ENCODE results near the gene LGALS7. TPM values are rescaled to one million over a fixed set of nuclear protein-coding genes. Genes with fewer than 3 reads are reported as not detected.

Gene LGALS7
- total and polyA plus RNA-seq, 10 of the 15 experiments (the other 5 are each of a cell fraction or from before 2014, with no cell fraction given), result 0.19 TPM; not detected in 9

GRCh38 chr19:38731654-38732301, 41.5 kb downstream of the LGALS7 start:
- WGBS (ENCODE audit: insufficient coverage, insufficient replicate concordance, low lambda C conversion rate, missing lambda C conversion rate), result 63% methylated on average over 10 of the region's 10 CpGs
- SMC1A ChIA-PET (ENCODE audit: uncharacterized antibody, unreplicated experiment), result no interaction called here
- ATAC-seq, result no peak

More at GRCh38 chr19:38731654-38732301, 41.5 kb downstream of the LGALS7 start:
- no peak for FAIRE-seq
- POLR2A ChIA-PET, result no interaction called here
- Histone ChIP-seq H3K27me3 (replicated peaks in 1 of 2; ENCODE audit: control insufficient read depth in 2 of 2, insufficient read depth in 2 of 2, low read length in 1 of 2) (no peaks in the 10 kb centered on the region), H2AFZ (ENCODE audit: control insufficient read depth, low read depth, low read length) (no peak overlapping the region), H3K9ac (ENCODE audit: control insufficient read depth, insufficient read depth, low read length) (no peak overlapping the region), H3K4me1 (ENCODE audit: control insufficient read depth, insufficient read depth, low read length) (peaks cover 22% of the 10 kb centered on the region), H3K36me3 (ENCODE audit: control insufficient read depth in 2 of 2, insufficient read depth in 2 of 2, low read length in 1 of 2) (peaks cover 0 to 16% of the 10 kb centered on the region in 2 experiments; a peak in 3 of 4 replicates), H3K27ac (ENCODE audit: control insufficient read depth, insufficient read depth) (no peak overlapping the region), H3K9me3 (replicated peaks; ENCODE audit: control insufficient read depth, insufficient read depth, low read length) (no peaks in the 10 kb centered on the region), H3K4me2 (ENCODE audit: control insufficient read depth, insufficient read depth) (no peak overlapping the region), H3K79me2 (ENCODE audit: control insufficient read depth, insufficient read depth, low read length) (no peaks in the 10 kb centered on the region; the same call in 1 of the 2 replicates), H3K4me3 (no peak overlapping the region), H4K20me1 (ENCODE audit: control insufficient read depth, insufficient read depth) (no peaks in the 10 kb centered on the region)
- TF ChIP-seq POLR2A (IDR thresholded peaks at IDR 0.05; ENCODE audit: low read depth, low read length) (0 out of 2 replicates have a peak, but pooled peaks have one; percentile 47), ZBTB33 (IDR thresholded peaks at IDR 0.05) (no peak)
- CTCF ChIA-PET, result interaction anchor here (1.2 to 3.2 kb wide), 2 partner anchors 137 to 198 kb away, joined by 4 to 20 read pairs; partner anchors contain the start of genes MRPS12 and SARS2
- RAD21 ChIA-PET (ENCODE audit: unreplicated experiment), result no interaction called here
- in situ Hi-C loops (cut with MboI) (loop anchor here (5.0 kb wide), 1 partner anchor 201 kb away; the partner anchor contains the start of genes MRPS12 and SARS2), intact Hi-C loops (cut with micrococcal nuclease; ENCODE audit: unreplicated experiment) (loop anchor here (10.0 kb wide), 1 partner anchor 217 kb away; no protein-coding TSS in a partner anchor)
- no peak for DNase-seq (ENCODE audit: low read depth, low spot score)
- BruUV-seq (replicated peaks), result no TSS peak
